Measurements from ENCODE around the gene UNC5A. TPM values are rescaled to one million over a fixed set of nuclear protein-coding genes. Genes with fewer than 3 reads are reported as not detected.

UNC5A gene
- total RNA-seq, 1 experiment from 2014 or later = not detected

DNA sequence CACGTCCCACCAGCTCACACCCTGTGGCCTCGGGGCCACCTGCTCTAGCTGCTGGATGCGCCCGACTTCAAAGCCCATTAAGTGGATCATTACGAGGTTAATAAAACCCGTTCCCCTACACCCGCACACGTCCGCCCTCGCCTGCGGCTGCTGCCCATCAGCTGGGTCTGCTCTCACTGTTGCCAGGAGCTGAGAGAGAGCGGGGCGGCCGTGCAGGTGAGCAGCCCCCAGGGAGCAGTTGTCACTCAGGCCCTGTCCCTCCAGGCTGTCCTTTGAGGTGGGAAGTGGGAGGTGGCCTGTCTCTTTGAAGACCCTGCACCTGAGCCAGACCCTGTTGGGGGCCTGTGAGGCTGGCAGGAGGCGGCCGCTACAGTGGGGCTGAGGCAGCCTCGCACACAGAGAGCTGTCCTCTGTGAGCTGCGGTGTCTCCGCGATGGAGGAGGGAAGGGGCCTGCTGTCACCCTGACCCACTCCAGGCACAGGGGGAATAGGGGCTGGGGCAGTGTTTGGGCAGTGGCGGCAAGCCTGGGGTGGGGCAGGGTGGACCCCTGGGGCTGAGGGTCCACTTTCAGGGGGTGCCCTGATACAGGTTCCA lies 12.8 kb upstream of the UNC5A start:
- DNase-seq (ENCODE audit: low spot score) = no peak
- in situ Hi-C loops (cut with HindIII; ENCODE audit: low sequenced_read_pairs) = no loop called here

DNA sequence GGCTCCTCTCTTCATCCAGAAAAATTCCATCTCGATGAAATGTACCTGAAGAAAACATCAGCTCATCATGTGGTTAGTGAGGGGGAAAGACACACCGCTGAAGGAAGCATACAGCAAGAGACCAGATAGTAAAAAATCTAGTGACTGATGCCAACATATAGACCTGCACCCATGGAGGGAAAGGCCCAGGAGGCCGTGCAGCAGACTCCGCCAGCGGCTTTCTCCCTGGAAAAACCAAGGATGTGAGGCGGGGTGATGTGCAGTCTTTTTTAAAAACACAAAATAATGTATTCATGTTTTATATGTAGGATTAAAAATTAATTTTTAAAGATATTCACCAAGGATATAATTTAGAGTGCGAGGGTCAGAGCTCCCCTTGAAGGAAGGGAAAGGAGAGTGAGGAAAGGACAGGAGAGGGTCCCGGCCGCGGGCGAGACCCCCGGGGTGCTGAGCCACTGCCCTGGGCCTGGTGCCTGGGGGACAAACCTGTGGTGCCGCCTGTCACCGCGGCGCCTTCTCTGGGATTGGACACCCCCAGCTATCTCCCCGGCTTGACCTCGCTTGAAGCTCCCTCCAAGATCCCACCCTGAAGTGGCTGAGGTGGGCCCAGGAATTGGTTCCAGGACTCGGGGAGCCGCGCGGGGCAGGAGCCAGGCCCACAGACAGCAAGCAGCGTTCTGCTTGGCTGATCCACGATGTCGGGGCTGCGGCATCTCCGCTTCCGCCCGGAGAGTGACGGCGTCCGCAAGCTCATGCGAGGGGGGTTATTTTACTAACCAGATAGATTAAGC lies 12.1 kb upstream of the UNC5A start:
- in situ Hi-C loops (cut with HindIII; ENCODE audit: low sequenced_read_pairs) = no loop called here
- DNase-seq (ENCODE audit: low spot score) = no peak

DNA sequence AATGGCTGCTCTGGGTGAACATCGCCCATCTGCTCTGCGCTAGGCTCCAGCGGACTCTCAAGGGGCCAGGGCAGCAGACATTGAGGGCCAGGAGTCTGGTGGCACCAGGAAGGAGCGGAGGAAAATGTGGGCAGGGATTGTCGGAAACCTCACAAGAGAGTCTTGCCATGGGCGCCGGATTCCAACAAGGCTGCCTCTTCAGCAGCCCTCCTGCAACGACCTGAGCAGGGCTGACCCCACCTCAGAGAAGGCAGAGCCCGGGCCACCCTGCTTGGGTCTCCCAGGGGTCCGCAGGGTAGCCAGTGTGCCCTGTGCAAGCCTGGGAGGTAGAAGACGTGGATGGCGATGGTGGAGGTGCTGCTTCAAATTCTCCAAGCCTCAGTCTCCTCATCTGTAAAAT lies 11.4 kb upstream of the UNC5A start:
- in situ Hi-C loops (cut with HindIII; ENCODE audit: low sequenced_read_pairs) = no loop called here
- DNase-seq (ENCODE audit: low spot score) = no peak

DNA sequence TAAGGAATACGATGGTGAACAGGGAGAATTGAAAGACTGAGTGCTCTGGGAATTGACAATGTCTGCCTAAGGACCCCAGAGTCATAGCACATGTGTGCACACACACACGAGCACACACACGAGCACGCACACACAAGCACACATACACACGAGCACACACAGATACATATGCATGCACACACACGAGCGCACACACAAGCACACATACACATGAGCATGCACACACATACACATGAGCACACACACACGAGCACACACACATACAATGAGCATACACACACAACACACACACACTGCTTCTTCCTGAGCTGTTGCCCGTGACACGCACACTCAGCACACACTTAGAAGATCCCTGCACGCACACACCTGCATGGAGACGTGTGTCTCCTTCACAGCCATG lies 10.9 kb upstream of the UNC5A start:
- in situ Hi-C loops (cut with HindIII; ENCODE audit: low sequenced_read_pairs) = no loop called here
- DNase-seq (ENCODE audit: low spot score) = no peak

DNA sequence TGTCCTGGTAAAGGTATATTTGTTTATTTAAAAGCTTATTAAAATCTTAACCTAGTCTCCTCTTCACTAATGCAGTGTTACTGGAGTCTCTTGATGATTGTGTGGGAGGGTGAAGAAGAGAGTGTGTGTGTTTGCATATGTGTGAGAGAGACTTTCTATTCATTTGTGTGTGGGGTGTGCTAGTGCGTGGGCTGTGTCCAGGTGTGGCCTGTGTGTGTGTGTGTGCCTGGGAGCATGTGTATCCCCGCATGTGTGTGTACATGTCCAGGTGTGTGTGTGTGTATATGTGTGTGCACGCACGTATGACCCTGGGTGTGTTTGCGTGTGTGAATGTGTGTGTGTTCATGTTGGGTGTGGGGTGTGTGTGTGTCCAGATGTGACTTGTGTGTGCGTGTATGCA lies 10.3 kb upstream of the UNC5A start:
- DNase-seq (ENCODE audit: low spot score) = no peak
- in situ Hi-C loops (cut with HindIII; ENCODE audit: low sequenced_read_pairs) = loop anchor here (5.0 kb wide), 1 partner anchor 63 kb away; no protein-coding TSS in a partner anchor

DNA sequence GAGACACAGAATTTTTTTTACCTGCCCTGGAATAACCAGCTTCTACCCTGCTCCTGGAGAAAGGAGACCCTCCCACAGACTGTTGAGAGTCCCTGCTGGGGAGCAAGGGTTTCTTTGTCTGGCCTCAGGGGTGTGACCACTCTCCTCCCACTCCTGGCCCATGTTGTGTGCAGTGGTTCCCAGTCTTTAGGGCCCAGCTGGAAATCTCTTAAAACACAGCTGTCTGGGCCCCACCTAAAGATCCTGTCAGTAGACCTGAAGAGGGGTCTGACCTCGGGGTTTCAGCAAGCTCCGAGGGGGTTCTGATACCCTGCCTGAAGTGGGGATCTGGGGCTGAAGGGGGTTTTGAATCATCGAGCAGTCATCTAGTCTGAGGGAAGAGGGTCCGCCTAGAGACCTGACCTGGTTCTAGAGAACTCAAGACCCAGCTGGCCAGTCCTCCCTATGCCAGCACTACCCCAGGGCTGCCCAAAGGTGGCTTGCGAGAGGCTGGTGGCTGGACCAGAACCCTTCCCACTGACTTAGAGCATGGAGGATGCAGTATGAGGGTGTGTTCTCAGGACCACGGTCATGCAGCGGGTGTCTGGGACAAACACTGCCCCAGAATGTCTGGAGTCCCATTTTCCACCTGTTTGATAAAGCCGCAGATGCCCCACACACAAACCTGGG lies 8.1 kb upstream of the UNC5A start:
- in situ Hi-C loops (cut with HindIII; ENCODE audit: low sequenced_read_pairs) = loop anchor here (5.0 kb wide), 1 partner anchor 65 kb away; no protein-coding TSS in a partner anchor
- DNase-seq (ENCODE audit: low spot score) = no peak

DNA sequence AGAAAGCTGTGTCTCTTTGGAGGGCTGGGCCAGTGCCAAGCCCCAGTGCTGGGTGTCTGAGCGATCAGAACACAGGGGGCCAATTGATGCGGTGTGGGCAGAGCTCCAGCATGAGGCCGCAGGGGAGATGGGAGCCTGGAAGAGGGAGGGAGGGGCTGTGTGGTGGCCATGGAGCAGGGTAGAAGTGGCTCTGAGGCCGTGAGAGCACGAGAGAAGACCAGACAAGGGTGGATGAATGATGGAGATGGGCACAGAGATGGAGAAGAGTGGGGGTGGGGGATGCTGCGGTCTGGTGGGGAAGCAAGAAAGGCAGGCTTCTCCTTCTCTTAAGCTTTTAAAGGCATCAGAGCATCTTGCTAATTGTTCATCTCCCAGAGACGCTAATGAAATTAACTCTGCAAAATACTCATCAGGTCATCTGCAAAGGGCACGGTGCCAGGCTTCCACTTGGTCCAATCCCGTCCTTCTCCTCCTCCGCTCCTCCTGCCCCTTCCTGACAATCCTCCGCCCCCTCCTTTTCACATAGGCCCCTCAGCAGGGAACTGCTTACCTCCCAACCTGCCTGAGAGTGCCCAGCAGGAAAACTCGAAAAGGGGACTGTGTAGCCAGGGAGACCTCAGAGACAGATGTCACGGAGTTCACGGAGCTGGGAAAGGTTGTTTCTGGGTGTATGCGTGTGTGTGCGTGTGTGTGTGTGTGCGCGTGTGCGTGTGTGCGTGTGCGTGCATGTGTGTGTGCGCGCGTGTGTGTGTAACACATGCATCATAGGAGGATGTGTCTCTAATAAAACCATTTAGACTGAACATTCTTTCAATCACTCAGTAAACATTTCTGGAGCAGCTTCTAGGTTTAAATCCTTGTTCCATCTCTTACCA lies 7.1 kb upstream of the UNC5A start:
- DNase-seq (ENCODE audit: low spot score) = peak; percentile 59
- in situ Hi-C loops (cut with HindIII; ENCODE audit: low sequenced_read_pairs) = loop anchor here (5.0 kb wide), 1 partner anchor 66 kb away; no protein-coding TSS in a partner anchor

DNA sequence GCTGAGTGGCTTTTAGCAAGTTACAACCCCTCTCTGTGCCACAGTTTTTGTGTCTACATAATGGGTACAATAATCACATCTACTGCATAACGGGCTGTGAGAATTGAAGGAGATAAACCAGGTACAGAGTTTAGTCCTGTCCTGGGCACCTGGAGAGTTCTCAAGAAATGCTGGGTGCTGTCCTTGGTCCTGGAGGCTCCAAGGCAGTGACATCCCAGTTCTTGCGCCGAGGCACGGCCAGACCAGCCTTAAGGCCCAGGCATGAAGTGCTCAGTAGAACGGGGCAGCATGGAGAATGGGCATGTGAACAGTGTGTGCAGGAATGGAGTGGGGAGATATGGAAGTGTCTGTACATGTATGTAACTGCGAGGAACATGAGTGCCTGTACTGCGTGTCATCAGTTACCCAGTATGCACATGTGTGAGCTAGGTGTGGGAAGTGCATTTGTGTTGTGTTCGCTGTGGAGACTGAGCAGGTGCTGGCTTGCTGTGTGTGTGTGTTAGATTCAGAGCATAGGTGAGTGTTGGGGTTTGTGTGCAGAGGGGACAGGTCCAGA lies 6.3 kb upstream of the UNC5A start:
- in situ Hi-C loops (cut with HindIII; ENCODE audit: low sequenced_read_pairs) = loop anchor here (5.0 kb wide), 1 partner anchor 67 kb away; no protein-coding TSS in a partner anchor
- DNase-seq (ENCODE audit: low spot score) = no peak

DNA sequence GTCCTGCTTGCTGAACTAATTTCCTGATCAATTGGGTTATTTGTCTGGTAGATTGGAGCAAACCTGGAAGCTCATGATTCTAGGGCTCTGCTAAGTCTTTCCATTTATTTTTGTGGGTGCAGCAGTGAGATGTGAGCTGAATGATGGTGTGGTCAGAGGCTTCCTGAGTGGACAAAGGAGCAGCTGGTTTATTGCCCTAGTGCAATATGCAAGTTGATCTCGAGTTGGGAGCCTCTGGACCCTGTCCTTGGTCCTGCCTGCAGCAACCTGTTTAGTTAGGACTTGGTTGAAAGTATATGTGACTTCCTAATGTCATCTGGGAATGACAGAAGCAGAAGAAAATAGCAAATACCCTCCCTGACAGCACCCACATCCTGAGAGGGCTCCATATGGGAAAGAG lies 4.2 kb upstream of the UNC5A start:
- in situ Hi-C loops (cut with HindIII; ENCODE audit: low sequenced_read_pairs) = no loop called here
- DNase-seq (ENCODE audit: low spot score) = no peak

DNA sequence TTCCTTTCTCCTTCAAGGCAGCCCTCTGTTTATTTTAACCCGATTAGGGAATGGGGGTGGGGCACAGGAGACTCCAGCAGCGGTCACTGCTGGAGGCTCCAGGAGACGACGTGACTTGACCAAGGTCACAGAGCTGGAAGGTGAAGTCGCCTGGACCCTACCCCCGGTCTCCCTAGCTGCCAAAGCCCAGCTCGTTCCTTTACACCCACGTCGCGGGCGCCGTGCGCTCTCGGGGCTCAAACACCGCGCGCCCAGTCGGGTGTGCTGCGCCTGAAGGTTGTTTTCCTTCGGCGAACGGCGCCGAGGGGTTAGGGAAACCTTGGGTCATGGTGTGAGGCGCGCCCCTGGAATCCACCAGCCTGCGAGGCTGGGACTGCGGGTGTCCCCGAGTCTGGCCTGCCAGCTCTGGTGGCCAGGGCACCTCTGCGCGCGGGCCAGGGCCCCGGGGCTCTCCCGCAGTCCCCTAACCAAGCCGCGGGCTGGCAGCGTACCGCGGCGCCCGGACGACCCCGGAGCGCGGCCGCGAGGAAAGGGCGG lies 747 bp upstream of the UNC5A start:
- in situ Hi-C loops (cut with HindIII; ENCODE audit: low sequenced_read_pairs) = no loop called here

DNA sequence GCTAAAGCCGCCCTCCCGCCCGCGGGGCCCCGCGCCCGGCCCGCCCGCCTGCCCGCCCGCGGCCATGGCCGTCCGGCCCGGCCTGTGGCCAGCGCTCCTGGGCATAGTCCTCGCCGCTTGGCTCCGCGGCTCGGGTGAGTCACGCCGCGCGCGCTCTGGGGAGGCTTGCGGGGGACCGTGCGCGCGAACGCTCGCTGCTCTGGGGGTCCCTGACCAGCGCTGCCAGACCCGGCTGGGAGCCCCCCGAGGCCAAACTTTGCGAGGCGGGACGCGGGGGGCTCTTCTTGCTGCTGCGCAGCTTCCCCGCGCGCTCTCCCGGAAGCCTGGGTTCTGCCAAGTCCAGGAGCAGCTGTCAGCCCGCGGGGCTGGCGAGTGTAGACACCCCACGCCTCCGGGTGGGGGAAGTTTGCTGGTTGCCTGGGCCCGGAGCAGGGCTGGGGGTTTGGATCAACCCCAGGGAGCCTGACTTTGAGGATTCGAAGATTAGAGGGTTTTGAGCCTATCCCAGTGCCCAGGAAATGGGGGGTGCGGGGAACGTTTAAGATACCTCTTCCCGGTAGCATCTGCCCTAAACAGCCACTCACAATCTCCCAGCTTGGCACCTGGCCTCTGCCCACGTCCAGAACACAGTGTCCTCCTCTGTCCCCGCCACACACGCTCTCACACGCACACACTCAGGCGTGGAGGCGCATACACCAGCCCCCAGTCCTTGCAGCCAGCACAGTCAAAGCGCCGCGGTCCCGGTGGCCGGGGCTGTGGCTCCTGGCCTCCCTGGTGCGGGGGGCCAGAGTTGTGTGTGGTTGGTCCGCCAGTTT lies 535 bp downstream of the UNC5A start:
- peak; percentile 78 for DNase-seq (ENCODE audit: low spot score)
- in situ Hi-C loops (cut with HindIII; ENCODE audit: low sequenced_read_pairs) = no loop called here

More for the DNA sequence above, 747 bp upstream of the UNC5A start:
- DNase-seq (ENCODE audit: low spot score) = no peak

DNA sequence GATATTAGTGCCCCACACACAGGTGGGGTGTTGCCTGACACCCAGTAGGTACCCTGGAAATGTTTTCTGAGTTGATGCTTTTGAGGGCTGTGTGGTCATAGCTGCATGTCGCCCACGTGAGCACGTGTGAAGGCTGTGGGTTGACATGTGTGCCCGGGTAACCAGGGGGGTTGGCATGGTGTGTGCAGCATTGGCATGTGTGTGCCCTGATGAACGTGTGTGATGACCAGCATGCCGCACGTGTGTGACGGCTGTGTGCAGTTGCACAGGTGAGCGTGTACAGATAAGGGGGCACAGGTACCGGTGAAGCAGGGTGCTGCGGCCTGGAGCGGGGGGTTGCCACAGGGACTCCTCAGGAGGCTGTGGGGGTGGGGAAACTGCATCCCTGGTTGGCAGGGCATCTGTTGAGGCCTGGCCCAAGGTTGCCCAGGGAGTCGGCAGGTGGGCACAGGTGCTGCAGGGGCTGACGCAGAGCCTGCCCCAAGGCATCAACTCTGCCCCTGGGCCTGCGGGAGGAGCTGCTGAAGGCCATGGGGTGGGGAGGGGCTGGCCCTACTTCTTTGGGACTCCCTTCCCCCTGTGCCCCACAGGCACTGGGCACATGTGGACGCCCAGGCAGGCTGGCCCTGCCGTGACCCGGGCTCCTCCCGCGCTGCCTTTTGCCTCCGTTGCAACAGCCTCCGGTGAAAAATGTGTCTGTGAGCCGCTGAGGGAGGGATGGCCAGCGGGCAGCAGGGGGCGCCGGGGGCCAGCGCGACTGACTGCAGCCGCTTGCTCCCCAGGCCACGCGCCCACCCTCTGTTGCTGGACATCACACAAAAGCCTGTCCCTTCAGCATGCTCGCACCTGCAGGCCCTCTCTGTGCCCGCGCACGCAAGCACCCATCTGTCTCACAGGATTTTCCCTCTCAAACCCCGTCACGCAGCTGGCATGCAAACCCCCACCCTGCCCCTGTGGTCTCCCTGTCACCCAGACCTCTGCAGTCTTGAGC lies 2.2 kb downstream of the UNC5A start:
- DNase-seq (ENCODE audit: low spot score) = peak; percentile 68
- in situ Hi-C loops (cut with HindIII; ENCODE audit: low sequenced_read_pairs) = no loop called here

DNA sequence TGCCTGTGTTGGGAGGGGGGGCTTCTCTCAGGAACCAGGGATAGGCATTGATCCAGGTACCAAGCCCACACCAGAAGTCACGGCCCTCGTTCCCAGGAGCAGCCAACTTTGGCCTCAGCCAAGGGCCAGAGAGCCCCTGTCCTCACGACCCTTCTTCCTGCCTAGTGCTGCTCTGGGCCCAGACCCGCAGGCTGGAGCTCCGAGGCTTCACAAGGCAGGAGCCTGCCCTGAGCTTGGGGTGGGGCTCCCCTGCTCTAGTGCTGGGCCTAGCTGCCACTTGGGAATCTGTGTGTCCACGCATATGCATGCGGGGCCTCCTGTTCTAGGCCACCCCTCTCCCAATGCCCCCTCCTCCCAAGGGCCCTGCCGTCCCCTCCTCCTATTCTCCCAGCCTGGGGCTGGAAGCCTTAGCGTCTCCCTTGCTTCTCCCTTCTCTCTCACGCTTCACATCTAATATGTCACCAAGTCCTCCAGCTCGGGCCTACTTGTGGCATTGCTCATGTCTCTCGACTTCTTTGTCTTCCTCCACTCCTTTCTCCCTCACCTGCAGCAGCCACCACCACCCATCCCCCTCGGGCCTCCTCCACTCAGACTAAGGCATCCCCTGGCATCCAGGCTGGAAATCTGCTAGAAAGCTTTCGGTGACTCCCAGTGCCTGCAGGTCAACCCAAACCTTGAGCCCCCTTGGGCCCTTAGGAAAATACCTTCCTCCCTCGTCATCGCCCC lies 3.4 kb downstream of the UNC5A start:
- in situ Hi-C loops (cut with HindIII; ENCODE audit: low sequenced_read_pairs) = no loop called here
- DNase-seq (ENCODE audit: low spot score) = no peak

DNA sequence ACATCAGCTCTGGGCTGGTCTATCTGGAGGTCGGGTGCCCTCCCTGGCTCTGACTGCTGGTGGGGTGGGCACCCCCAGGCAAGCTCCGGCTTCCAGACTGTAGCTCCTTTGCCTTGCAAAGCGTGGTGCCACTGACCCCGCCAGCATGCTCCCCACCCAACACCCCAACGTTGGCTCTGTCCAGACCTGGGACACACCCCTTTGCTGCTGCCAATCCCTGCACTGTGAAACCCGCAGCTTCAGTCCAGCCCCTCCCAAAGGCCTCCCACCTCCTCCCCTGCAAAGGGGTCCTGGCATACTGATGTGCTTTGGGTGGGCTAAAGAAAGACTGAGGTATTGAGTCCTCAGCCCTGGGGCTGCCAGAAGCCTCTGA lies 3.9 kb downstream of the UNC5A start:
- in situ Hi-C loops (cut with HindIII; ENCODE audit: low sequenced_read_pairs) = no loop called here
- no peak for DNase-seq (ENCODE audit: low spot score)

DNA sequence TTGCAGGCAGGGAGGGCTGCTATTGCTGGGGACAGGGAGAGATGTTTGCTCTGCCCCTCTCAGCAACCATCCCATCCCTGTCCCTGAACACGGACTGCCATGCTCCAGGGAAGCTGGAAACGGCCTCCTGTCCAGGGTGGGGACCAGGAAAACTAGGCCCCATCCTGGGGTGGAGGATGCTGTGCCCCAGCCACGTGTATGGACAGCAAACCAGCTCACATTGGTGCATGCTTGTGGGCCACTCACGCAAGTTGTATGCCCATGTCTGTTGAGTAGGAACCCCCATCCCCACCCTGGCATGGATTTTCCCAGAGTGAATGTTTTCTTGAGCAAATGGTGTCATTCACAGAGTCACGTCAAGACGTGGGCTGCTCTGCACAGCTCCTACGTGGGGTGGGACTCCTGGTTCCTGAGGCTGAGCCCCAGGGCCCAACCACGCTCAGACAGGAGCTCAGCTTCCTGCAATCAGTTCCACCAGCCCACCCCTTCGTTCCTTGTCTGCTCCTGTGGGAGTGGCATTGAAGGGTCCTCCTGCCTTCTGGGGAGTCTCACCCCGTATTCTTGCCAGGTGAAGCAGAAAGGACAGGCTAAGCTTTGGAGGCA lies 4.6 kb downstream of the UNC5A start:
- no peak for DNase-seq (ENCODE audit: low spot score)
- in situ Hi-C loops (cut with HindIII; ENCODE audit: low sequenced_read_pairs) = no loop called here

Data from G401 (cell line).